GM18868 (cell line): ENCODE data around the gene FAM117B.
"Not testable (repeated sequence)": the region's sequence is repeated elsewhere in the genome, so short reads cannot be mapped to it uniquely, and the experiment has no call there.

ENCODE experiments used
- ATAC-seq: cut with Tn5 transposase; IDR thresholded peaks from one replicate; pipeline ENCODE4 v1.9.1; 2021; ENCODE audit warnings: mild to moderate bottlenecking, moderate library complexity; ENCODE audit not compliant: unreplicated experiment

Gene FAM117B

GRCh38 chr2:202757339-202757738 is 122.6 kb downstream of the FAM117B start:
- no peak for ATAC-seq

DNA sequence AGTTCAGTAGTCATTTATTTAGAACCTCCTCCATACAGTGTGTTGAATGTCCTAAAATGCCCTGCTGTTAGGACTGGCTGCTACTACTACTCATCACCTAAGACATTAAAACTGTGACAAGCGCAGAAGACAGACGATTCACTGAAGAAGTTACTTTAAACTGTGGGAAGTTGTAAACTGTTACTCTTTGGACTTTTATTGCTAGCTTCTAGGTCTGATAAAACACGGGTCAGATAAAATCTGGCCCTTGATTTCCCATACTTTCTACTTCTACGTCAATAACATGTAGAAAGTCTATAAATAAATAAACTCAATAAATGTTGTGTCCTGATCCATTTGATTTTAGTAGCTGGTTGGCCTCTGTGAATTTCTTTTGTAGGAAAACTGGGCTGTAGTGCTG is 123.4 kb downstream of the FAM117B start:
- ATAC-seq = no peak

DNA sequence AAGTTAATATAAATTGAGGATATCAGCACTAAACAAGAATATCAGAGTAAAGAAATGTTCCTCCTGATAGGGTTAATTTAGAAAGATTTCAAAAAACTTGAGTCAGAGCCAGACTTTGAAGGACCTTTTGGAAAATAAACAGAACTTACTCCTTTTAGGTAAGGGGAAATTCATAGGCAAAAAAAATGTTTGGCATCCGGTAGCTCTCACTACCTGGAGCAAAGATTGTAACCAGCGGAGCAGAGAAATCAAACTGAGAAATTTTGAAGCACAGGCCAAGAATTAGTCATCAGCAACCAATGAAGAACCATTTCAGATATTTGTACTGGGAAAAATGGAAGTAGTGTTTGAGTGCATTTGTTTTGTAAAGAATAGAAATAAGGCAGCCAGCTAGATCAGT is 123.8 kb downstream of the FAM117B start:
- ATAC-seq = no peak

GRCh38 chr2:202760848-202761247 is 126.1 kb downstream of the FAM117B start:
- no peak for ATAC-seq

GRCh38 chr2:202762556-202762955 is 127.8 kb downstream of the FAM117B start:
- no peak for ATAC-seq

GRCh38 chr2:202763916-202764315 is 129.1 kb downstream of the FAM117B start:
- no peak for ATAC-seq

DNA sequence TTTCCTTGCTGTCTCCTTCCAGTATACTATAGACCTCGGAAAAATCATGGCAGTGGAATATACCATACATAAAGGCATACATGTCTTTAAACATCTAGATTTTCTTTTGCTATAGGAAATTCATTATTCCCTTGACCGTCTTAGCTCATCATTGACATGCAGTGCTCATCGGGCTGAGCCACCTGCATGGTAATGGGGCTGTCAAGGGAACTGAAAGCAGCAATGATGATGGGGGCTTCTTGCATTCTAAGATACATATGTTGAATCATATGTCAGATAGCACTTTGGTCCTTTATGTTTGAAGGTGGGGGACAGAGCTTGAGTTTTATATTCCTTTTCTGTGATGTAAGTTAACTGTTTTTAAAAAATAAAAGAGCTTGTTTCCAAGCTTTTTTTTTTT is 130.2 kb downstream of the FAM117B start:
- ATAC-seq = no peak

GRCh38 chr2:202765436-202765835 is 130.7 kb downstream of the FAM117B start:
- no peak for ATAC-seq

DNA sequence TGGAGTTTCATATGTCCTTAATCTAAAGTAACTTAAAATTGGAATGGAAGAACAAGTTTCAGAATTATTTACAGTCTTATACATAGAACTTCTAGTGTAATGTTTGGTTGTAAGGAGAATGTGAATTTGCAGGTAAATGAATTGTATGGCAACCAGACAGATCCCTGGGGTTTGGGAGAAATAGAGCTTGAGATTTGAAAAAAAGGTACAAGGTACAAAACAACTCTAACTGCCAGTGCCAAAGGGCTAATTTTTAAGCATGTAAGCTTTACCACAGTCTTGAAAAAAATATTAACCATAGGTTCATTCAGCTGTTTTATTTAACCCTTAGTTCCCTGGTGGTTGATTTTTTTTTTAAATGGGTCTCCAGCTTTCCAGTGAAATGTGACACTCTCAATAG is 133.5 kb downstream of the FAM117B start:
- ATAC-seq = no peak

DNA sequence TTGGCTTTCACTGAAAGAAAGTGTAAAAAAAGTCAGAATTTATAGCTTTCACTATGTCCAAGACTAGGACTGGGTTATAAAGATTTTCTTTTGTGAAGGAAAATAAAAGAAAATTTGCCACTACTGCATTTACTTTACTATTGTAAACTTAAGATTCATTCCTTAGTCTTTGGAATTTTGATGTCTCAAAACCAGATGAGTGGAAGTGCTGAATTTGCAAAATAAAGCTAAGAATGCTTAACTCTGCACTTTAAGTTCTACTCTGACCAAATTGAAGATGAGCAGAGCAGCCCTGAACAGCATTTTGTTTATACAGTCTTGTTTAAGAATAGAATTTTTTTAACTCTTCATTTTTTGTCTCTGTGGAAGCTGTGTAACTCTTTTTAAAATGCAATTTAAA is 134.4 kb downstream of the FAM117B start:
- ATAC-seq = no peak

GRCh38 chr2:202771336-202771735 is 136.6 kb downstream of the FAM117B start:
- no peak for ATAC-seq

DNA sequence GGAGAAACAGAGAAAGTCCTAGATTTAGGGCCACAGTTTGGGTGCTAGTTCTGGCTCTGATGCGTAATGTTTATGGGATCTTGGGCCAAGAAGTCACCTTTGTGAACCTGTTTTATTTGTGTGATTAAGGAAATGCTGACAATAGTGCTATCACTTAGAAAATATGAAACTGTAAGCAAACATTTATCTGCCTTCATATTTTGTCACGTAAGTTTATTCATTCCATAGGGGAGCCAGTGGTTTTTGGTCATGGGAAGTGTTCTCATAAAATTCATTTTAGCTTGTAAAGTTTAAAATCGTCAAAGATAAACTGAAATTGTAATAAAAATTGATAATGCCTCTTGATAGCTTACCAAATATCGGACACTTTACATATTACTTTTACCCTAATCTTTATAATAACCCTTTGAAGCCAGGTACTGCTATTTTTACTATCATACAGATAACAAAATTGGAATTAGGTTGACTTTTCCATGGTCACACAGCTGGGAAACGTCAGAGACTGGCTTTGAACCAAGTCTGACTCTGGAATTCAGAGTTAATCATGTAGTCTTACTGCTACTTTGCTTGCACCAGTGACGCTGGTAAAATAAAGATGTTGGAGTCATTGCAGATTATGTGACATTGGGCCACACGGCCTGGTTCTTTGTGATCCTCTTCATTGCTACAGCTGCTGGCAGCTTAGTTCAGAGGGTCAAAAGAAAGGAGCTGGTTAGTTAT is 137.1 kb downstream of the FAM117B start:
- ATAC-seq = no peak

- ATAC-seq = no peak
Measured at GRCh38 chr2:202773301-202773973, 138.7 kb downstream of the FAM117B start.

DNA sequence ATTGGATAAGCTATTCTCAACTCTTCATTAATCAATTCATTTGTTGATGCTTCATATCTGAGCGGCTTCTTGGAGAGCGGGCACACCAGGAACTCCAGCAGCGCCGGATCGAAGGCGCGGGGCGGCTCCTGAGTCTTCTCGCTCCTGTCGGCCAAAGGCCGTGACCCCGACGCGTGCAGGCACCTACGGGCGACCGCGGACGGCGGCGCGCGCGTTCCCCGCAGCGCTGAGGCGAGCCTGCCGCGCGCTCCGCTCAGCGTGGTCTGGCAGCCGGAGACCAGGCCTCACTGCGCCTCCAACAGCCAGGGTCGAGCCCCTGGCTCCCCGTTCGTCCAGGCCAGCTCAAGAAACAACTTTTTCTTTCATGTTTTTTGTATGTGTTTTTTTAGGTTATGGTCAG is 139.3 kb downstream of the FAM117B start:
- no peak for ATAC-seq

DNA sequence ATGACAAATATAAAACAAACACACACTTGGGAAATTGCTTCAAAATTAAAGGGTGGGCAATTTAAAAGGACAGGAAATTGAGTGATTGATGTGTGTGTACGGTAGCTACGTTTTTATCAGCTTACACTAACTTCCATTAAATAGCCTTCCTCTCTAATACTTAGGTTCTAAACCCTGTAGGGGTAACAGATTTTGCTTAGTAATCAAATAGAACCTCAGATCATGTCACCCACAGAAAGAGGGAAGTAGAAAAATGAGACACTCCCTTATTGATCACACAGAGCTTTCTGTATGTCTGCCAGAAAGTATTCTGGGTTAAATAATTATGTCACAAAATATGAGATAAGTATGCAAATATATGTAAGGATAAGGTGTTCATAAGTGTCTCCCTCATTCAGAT is 143.4 kb downstream of the FAM117B start:
- no peak for ATAC-seq

DNA sequence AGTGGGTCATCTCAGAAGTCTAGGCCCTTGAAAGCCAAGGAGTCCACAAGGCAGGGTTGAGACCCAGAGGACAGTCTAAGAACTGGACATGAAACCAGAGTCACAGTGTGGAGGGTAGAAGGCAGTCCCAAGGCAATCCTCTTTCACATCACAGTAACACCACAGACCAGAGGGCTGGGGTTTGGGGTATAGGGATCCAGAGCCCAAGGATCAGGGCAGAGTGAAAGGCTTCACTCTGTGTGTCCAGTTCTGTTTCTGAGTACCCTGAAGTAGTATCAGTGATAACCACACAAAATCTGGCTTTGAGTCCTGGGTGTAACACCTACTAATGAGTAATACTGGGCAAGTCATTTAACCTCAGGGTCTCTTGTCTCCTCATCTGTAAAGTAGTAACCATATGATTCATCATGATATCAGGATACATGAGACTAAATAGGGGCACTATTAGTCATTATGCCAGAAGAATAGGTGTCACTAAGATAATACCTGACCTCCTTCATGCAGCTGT is 145.8 kb downstream of the FAM117B start:
- ATAC-seq = peak; percentile 98

- ATAC-seq = no peak
Measured at GRCh38 chr2:202782940-202783558, 148.3 kb downstream of the FAM117B start.

GRCh38 chr2:202786842-202787241 is 152.1 kb downstream of the FAM117B start:
- ATAC-seq = no peak

GRCh38 chr2:202790676-202791075 is 155.9 kb downstream of the FAM117B start:
- ATAC-seq = no peak

GRCh38 chr2:202797944-202798343 is 163.2 kb downstream of the FAM117B start:
- ATAC-seq = no peak

GRCh38 chr2:202805911-202806310 is 171.1 kb downstream of the FAM117B start:
- not testable (repeated sequence) for ATAC-seq
